Measurements from ENCODE around the gene CHST15. TPM values are rescaled to one million over a fixed set of nuclear protein-coding genes. Genes with fewer than 3 reads are reported as not detected.

Gene CHST15
- total RNA-seq, 1 donor from 2014 or later = 27.0 TPM

- no peak overlapping the region for H3K27ac ChIP-seq
- no peaks in the 10 kb centered on the region for H3K9me3 ChIP-seq
- no peaks in the 10 kb centered on the region for H3K27me3 ChIP-seq
- DNase-seq (ENCODE audit: extremely low spot score in 2 of 2) = no peak
- TF ChIP-seq CTCF (IDR thresholded peaks at IDR 0.05) (no peak), POLR2A (IDR thresholded peaks at IDR 0.05) (no peak), POLR2AphosphoS5 (IDR thresholded peaks at IDR 0.05; ENCODE audit: insufficient read depth in 1 of 2, low read depth in 1 of 2) (peak in 1 of 2 donors; percentile 40)
- no peaks in the 10 kb centered on the region for H3K4me1 ChIP-seq
- no peaks in the 10 kb centered on the region for H3K36me3 ChIP-seq
- intact Hi-C loops (cut with DNase I) = no loop called here
- no peak overlapping the region for H3K4me3 ChIP-seq
Measured at GRCh38 chr10:124138195-124138882, 44.9 kb upstream of the CHST15 start.

GRCh38 chr10:124134251-124134893 is 41.0 kb upstream of the CHST15 start:
- Histone ChIP-seq H3K4me1 (no peaks in the 10 kb centered on the region), H3K27me3 (no peaks in the 10 kb centered on the region), H3K4me3 (no peak overlapping the region), H3K9me3 (no peaks in the 10 kb centered on the region), H3K36me3 (no peaks in the 10 kb centered on the region), H3K27ac (no peak overlapping the region)
- intact Hi-C loops (cut with DNase I) = no loop called here
- TF ChIP-seq POLR2A (IDR thresholded peaks at IDR 0.05) (no peak), CTCF (IDR thresholded peaks at IDR 0.05) (no peak), POLR2AphosphoS5 (IDR thresholded peaks at IDR 0.05; ENCODE audit: insufficient read depth in 1 of 2, low read depth in 1 of 2) (no peak)
- no peak for DNase-seq (ENCODE audit: extremely low spot score in 2 of 2)

GRCh38 chr10:124132876-124133275 is 39.5 kb upstream of the CHST15 start:
- no peak for TF ChIP-seq POLR2A (IDR thresholded peaks at IDR 0.05)
- no peak for TF ChIP-seq POLR2AphosphoS5 (IDR thresholded peaks at IDR 0.05; ENCODE audit: insufficient read depth in 1 of 2, low read depth in 1 of 2)
- no peak for TF ChIP-seq CTCF (IDR thresholded peaks at IDR 0.05)
- no peaks in the 10 kb centered on the region for H3K27me3 ChIP-seq
- intact Hi-C loops (cut with DNase I) = no loop called here
- H3K4me3 ChIP-seq = no peak overlapping the region
- H3K36me3 ChIP-seq = no peaks in the 10 kb centered on the region
- DNase-seq (ENCODE audit: extremely low spot score in 2 of 2) = no peak
- no peaks in the 10 kb centered on the region for H3K4me1 ChIP-seq
- H3K27ac ChIP-seq = no peak overlapping the region
- no peaks in the 10 kb centered on the region for H3K9me3 ChIP-seq

GRCh38 chr10:124132306-124132705 is 38.9 kb upstream of the CHST15 start:
- H3K9me3 ChIP-seq = no peaks in the 10 kb centered on the region
- intact Hi-C loops (cut with DNase I) = no loop called here
- H3K4me3 ChIP-seq = no peak overlapping the region
- no peaks in the 10 kb centered on the region for H3K36me3 ChIP-seq
- no peak for TF ChIP-seq CTCF (IDR thresholded peaks at IDR 0.05)
- no peak for TF ChIP-seq POLR2A (IDR thresholded peaks at IDR 0.05)
- no peak for TF ChIP-seq POLR2AphosphoS5 (IDR thresholded peaks at IDR 0.05; ENCODE audit: insufficient read depth in 1 of 2, low read depth in 1 of 2)
- DNase-seq (ENCODE audit: extremely low spot score in 2 of 2) = no peak
- H3K27me3 ChIP-seq = no peaks in the 10 kb centered on the region
- H3K27ac ChIP-seq = no peak overlapping the region
- H3K4me1 ChIP-seq = no peaks in the 10 kb centered on the region

- no peak for TF ChIP-seq POLR2AphosphoS5 (IDR thresholded peaks at IDR 0.05; ENCODE audit: insufficient read depth in 1 of 2, low read depth in 1 of 2)
- TF ChIP-seq POLR2A (IDR thresholded peaks at IDR 0.05) = no peak
- no peak for TF ChIP-seq CTCF (IDR thresholded peaks at IDR 0.05)
- no peak for DNase-seq (ENCODE audit: extremely low spot score in 2 of 2)
- Histone ChIP-seq H3K4me1 (no peaks in the 10 kb centered on the region), H3K27ac (no peak overlapping the region), H3K27me3 (no peaks in the 10 kb centered on the region), H3K4me3 (no peak overlapping the region), H3K9me3 (no peaks in the 10 kb centered on the region), H3K36me3 (no peaks in the 10 kb centered on the region)
- intact Hi-C loops (cut with DNase I) = no loop called here
Measured at GRCh38 chr10:124131172-124131571, 37.8 kb upstream of the CHST15 start.

Measured in vagina (tissue), 2 donors.